ENCODE data around the gene BORCS6.

GRCh38 chr17:8158267-8159031 is 31.5 kb downstream of the BORCS6 start:
- TF ChIP-seq CTCF (conservative IDR thresholded peaks at IDR 0.05 in 1 of 2, IDR thresholded peaks at IDR 0.05 in 1 of 2; ENCODE audit: extremely low read depth in 1 of 2, insufficient read depth in 1 of 2, low read depth in 1 of 2, low read length in 2 of 2) (peak; percentile 91 to 96), EZH2 (IDR thresholded peaks at IDR 0.05; ENCODE audit: borderline replicate concordance, low read length) (no peak)
